SK-N-SH (cell line): ENCODE results near the gene CTNS. TPM values are rescaled to one million over a fixed set of nuclear protein-coding genes. Genes with fewer than 3 reads are reported as not detected.

Source experiments
- CTCF ChIA-PET: fragments of 300-600, 350-600 bp; formaldehyde crosslinking; extraction: SDS; loops from one replicate; lab custom pipeline; 2021; lab: Yijun Ruan, JAX
- POLR2A ChIA-PET: fragments of 350-600 bp; sonication (Branson Sonifier 250); formaldehyde crosslinking; extraction: SDS; loops from one replicate; lab custom pipeline; 2020; ENCODE audit warnings: antibody characterized with exemption, inconsistent platforms; lab: Yijun Ruan, JAX
- DNase-seq: peaks from one replicate; pipeline ENCODE4 v3.0.0; 2012
- H2AFZ ChIP-seq: fragments of 200-600 bp; sonication (generic); 2 replicates; pipeline ENCODE4 v1.8.1; 2016; ENCODE audit warnings: antibody characterized with exemption, mild to moderate bottlenecking, low read depth
- H3F3A ChIP-seq: fragments of 200-600 bp; sonication (generic); replicated peaks from 2 replicates; pipeline ENCODE3; 2016; ENCODE audit warnings: antibody characterized with exemption, mild to moderate bottlenecking; ENCODE audit not compliant: insufficient read depth
- H3K27ac ChIP-seq, 2 experiments: fragments of 200-500 bp in 1 of 2; fragments of 200-600 bp in 1 of 2; sonication (Bioruptor generic) in 1 of 2; sonication (generic), shearing (Covaris generic) in 1 of 2; 2 replicates each; pipeline versions ENCODE4 v1.5.1 to v1.6.1; 2014 to 2016; ENCODE audit warnings: low read depth in 2 of 2, inconsistent platforms in 1 of 2, low read length in 1 of 2, mild to moderate bottlenecking in 1 of 2, mixed read lengths in 1 of 2
- H3K27me3 ChIP-seq: fragments of 200-600 bp; sonication (generic), shearing (Covaris generic); 2 replicates; pipeline ENCODE4 v1.6.1; 2016; ENCODE audit warnings: mixed run types; ENCODE audit not compliant: insufficient read depth
- H3K36me3 ChIP-seq, 2 experiments: fragments of 200-500 bp in 1 of 2; fragments of 200-600 bp in 1 of 2; sonication (Bioruptor generic) in 1 of 2; sonication (generic) in 1 of 2; replicated peaks in 1 of 2; 2 replicates each; pipeline versions ENCODE3 to v1.5.1; 2014 to 2016; ENCODE audit warnings: low read length in 1 of 2, mild to moderate bottlenecking in 1 of 2; ENCODE audit not compliant: insufficient read depth in 2 of 2, control insufficient read depth in 1 of 2
- H3K4me1 ChIP-seq, 2 experiments: fragments of 200-500 bp in 1 of 2; fragments of 200-600 bp in 1 of 2; sonication (Bioruptor generic) in 1 of 2; sonication (generic), shearing (Covaris generic) in 1 of 2; 2 replicates each; pipeline versions ENCODE4 v1.5.1 to v1.6.1; 2014 to 2016; ENCODE audit warnings: low read depth in 1 of 2, low read length in 1 of 2, mixed run types in 1 of 2; ENCODE audit not compliant: insufficient read depth in 2 of 2, control insufficient read depth in 1 of 2
- H3K4me2 ChIP-seq: fragments of 200-600 bp; sonication (generic), shearing (Covaris generic); 2 replicates; pipeline ENCODE4 v1.6.1; 2017; ENCODE audit warnings: mixed run types
- H3K4me3 ChIP-seq, 2 experiments: fragments of 200-500 bp in 1 of 2; fragments of 200-600 bp in 1 of 2; sonication (Bioruptor generic) in 1 of 2; sonication (generic), shearing (Covaris generic) in 1 of 2; 2 replicates each; pipeline versions ENCODE4 v1.5.1 to v1.8.1; 2014 to 2016; ENCODE audit warnings: low read depth in 2 of 2, inconsistent platforms in 1 of 2, low read length in 1 of 2, mild to moderate bottlenecking in 1 of 2, mixed read lengths in 1 of 2, moderate library complexity in 1 of 2
- H3K79me2 ChIP-seq: fragments of 200-600 bp; sonication (generic); 2 replicates; pipeline ENCODE4 v1.8.1; 2017; ENCODE audit warnings: mild to moderate bottlenecking; ENCODE audit not compliant: insufficient read depth
- H3K9ac ChIP-seq: fragments of 200-600 bp; sonication (generic); 2 replicates; pipeline ENCODE4 v1.6.1; 2017; ENCODE audit warnings: mixed run types
- H3K9me2 ChIP-seq: fragments of 200-600 bp; sonication (generic); 2 replicates; pipeline ENCODE4 v1.6.1; 2017; ENCODE audit warnings: mixed run types
- H3K9me3 ChIP-seq: fragments of 200-600 bp; sonication (generic); 2 replicates; pipeline ENCODE4 v1.6.1; 2017; ENCODE audit warnings: mixed run types, mild to moderate bottlenecking, moderate library complexity
- H4K20me1 ChIP-seq: fragments of 200-600 bp; sonication (generic); 2 replicates; pipeline ENCODE4 v1.6.1; 2017; ENCODE audit warnings: mild to moderate bottlenecking, mixed run types; ENCODE audit not compliant: insufficient read depth
- CHD2 ChIP-seq: fragments of 150-350 bp; IDR thresholded peaks from 2 replicates; pipeline ENCODE4 v1.6.1; 2018; ENCODE audit warnings: low read length; ENCODE audit not compliant: partially characterized antibody
- CTCF ChIP-seq: fragments of 200-600 bp; sonication (generic); IDR thresholded peaks from 2 replicates; pipeline ENCODE4 v1.6.1; 2017; ENCODE audit warnings: antibody characterized with exemption, mild to moderate bottlenecking, moderate library complexity
- ELF1 ChIP-seq: IDR thresholded peaks from 2 replicates; pipeline ENCODE4 v1.4.0; 2012
- EP300 ChIP-seq, 2 experiments: IDR thresholded peaks; 2 replicates each; pipeline versions ENCODE4 v1.4.0 to v1.6.1; 2012; ENCODE audit warnings: borderline replicate concordance in 1 of 2, low read depth in 1 of 2, low read length in 1 of 2
- FOXM1 ChIP-seq: IDR thresholded peaks from 2 replicates; pipeline ENCODE4 v1.4.0; 2012; ENCODE audit warnings: low read depth, mild to moderate bottlenecking
- GABPA ChIP-seq: IDR thresholded peaks from 2 replicates; pipeline ENCODE4 v1.4.0; 2012; ENCODE audit warnings: low read depth, mild to moderate bottlenecking
- GATA2 ChIP-seq: sonication (generic); formaldehyde crosslinking; IDR thresholded peaks from 2 replicates; pipeline ENCODE4 v1.5.0; 2020; ENCODE audit warnings: mild to moderate bottlenecking, missing genetic modification reagents
- IRF3 ChIP-seq: fragments of 150-350 bp; IDR thresholded peaks from 2 replicates; pipeline ENCODE4 v1.6.1; 2016; ENCODE audit warnings: mild to moderate bottlenecking, low read depth, low read length
- JUND ChIP-seq: IDR thresholded peaks from 2 replicates; pipeline ENCODE4 v1.4.0; 2012
- PBX3 ChIP-seq: IDR thresholded peaks from 2 replicates; pipeline ENCODE4; 2012
- POLR2AphosphoS5 ChIP-seq: IDR thresholded peaks from 2 replicates; pipeline ENCODE4 v1.6.1; 2012; ENCODE audit warnings: low read depth, low read length
- RFX5 ChIP-seq: IDR thresholded peaks from 2 replicates; pipeline ENCODE4 v1.6.1; 2012; ENCODE audit warnings: mild to moderate bottlenecking, improper control_type of control experiment, low read length
- RXRA ChIP-seq: IDR thresholded peaks from 2 replicates; pipeline ENCODE4 v1.4.0; 2012; ENCODE audit warnings: low read depth, mild to moderate bottlenecking, borderline replicate concordance
- SIN3A ChIP-seq: IDR thresholded peaks from 2 replicates; pipeline ENCODE4 v1.6.1; 2012; ENCODE audit warnings: low read depth, mild to moderate bottlenecking, low read length, moderate library complexity, borderline replicate concordance
- SMC3 ChIP-seq: IDR thresholded peaks from 2 replicates; pipeline ENCODE4 v1.6.1; 2012; ENCODE audit warnings: low read depth, low read length, improper control_type of control experiment
- TEAD4 ChIP-seq: IDR thresholded peaks from 2 replicates; pipeline ENCODE4 v1.4.0; 2012; ENCODE audit warnings: mild to moderate bottlenecking, borderline replicate concordance; ENCODE audit not compliant: insufficient read depth
- USF2 ChIP-seq: fragments of 150-350 bp; IDR thresholded peaks from 2 replicates; pipeline ENCODE4 v1.6.1; 2017; ENCODE audit warnings: antibody characterized with exemption, low read length, low read depth, borderline replicate concordance
- YY1 ChIP-seq: IDR thresholded peaks from 2 replicates; pipeline ENCODE4 v1.4.0; 2012; ENCODE audit warnings: low read depth, mild to moderate bottlenecking
- WGBS: methylation state at CpG from one replicate; pipeline ENCODE4 v1.1.6; 2017; ENCODE audit warnings: low lambda C conversion rate; 5-methylcytosine and 5-hydroxymethylcytosine counted together
- polyA plus RNA-seq, 3 experiments: library from polyadenylated mRNA; depleted of rRNA; stranded (reverse); fragments of >200 nt; gene quantifications; 2 replicates each; pipeline ENCODE4 v1.2.3, GENCODE V29; 2012

The CTNS gene
- polyA plus RNA-seq, 1 of the 3 experiments (the other 2 are of a cell fraction): 8.2 TPM

- Histone ChIP-seq H3K9me2 (no peaks in the 10 kb centered on the region), H2AFZ (no peak overlapping the region), H3K9ac (no peak overlapping the region), H3K79me2 (no peaks in the 10 kb centered on the region), H3K9me3 (no peaks in the 10 kb centered on the region), H3K27me3 (no peaks in the 10 kb centered on the region), H4K20me1 (no peaks in the 10 kb centered on the region), H3K4me2 (no peak overlapping the region), H3K4me1 (peaks cover 0 to 3% of the 10 kb centered on the region in 2 experiments; a peak in 1 of 4 replicates), H3K27ac (no peak overlapping the region), H3K4me3 (no peak overlapping the region), H3F3A (no peaks in the 10 kb centered on the region), H3K36me3 (no peaks in the 10 kb centered on the region)
- ChIA-PET CTCF (interaction anchor here (1.0 to 1.5 kb wide), 3 partner anchors 41 to 106 kb away, joined by 3 read pairs; no protein-coding TSS in a partner anchor), POLR2A (no interaction called here)
- TF ChIP-seq SIN3A (no peak), GATA2 (CRISPR knock-in tag) (no peak), JUND (no peak), USF2 (no peak), POLR2AphosphoS5 (no peak), CHD2 (no peak), IRF3 (no peak), YY1 (no peak), RFX5 (no peak), FOXM1 (no peak), PBX3 (no peak), TEAD4 (no peak), GABPA (no peak), SMC3 (no peak), RXRA (no peak), ELF1 (no peak), CTCF (no peak), EP300 (IDR thresholded peaks at IDR 0.05; ENCODE audit: borderline replicate concordance in 1 of 2, low read depth in 1 of 2, low read length in 1 of 2) (no peak)
- no peak for DNase-seq
- WGBS: 71% methylated on average over 18 of the region's 19 CpGs
Observed at GRCh38 chr17:3641717-3642486, 5.3 kb downstream of the CTNS start.
